Fibroblast of the aortic adventitia (primary cell): ENCODE data around the gene KCNQ2. TPM values are rescaled to one million over a fixed set of nuclear protein-coding genes. Genes with fewer than 3 reads are reported as not detected.

ENCODE experiments used
- DNase-seq: peaks from one replicate; pipeline ENCODE4 v3.0.0-alpha.2; 2010; ENCODE audit warnings: low read depth
- H3K4me3 ChIP-seq: 2 replicates; pipeline ENCODE4 v1.5.1; 2011; ENCODE audit warnings: low read depth, mild to moderate bottlenecking, control low read depth, low read length, moderate library complexity
- CTCF ChIP-seq: IDR thresholded peaks from 2 replicates; pipeline ENCODE4 v1.5.1; 2011; ENCODE audit warnings: mild to moderate bottlenecking, low read length, control low read depth, inconsistent platforms; ENCODE audit not compliant: insufficient read depth
- total RNA-seq: library from RNA; depleted of rRNA; stranded (reverse); fragments of >200 nt; gene quantifications from 2 replicates; pipeline ENCODE4 v1.2.3, GENCODE V29; 2012; ENCODE audit warnings: low replicate concordance

Gene KCNQ2
- total RNA-seq, 1 donor: not detected

GRCh38 chr20:63470410-63470809 lies 2.0 kb downstream of the KCNQ2 start:
- DNase-seq: no peak
- H3K4me3 ChIP-seq: no peak overlapping the region
- TF ChIP-seq CTCF: no peak

GRCh38 chr20:63469713-63470101 lies 2.7 kb downstream of the KCNQ2 start:
- TF ChIP-seq CTCF: no peak
- no peak overlapping the region for H3K4me3 ChIP-seq
- DNase-seq: no peak

- no peak for DNase-seq
- no peak for TF ChIP-seq CTCF
- no peak overlapping the region for H3K4me3 ChIP-seq
These were observed 3.3 kb downstream of the KCNQ2 start for GRCh38 chr20:63469019-63469712.

GRCh38 chr20:63468421-63468820 lies 4.0 kb downstream of the KCNQ2 start:
- no peak for DNase-seq
- no peak for TF ChIP-seq CTCF
- H3K4me3 ChIP-seq: no peak overlapping the region

- no peak for DNase-seq
- no peak for TF ChIP-seq CTCF
- H3K4me3 ChIP-seq: no peak overlapping the region
These were observed 5.0 kb downstream of the KCNQ2 start for GRCh38 chr20:63467294-63468083.

GRCh38 chr20:63466861-63467260 lies 5.6 kb downstream of the KCNQ2 start:
- no peak for TF ChIP-seq CTCF
- DNase-seq: no peak
- H3K4me3 ChIP-seq: no peak overlapping the region
